HG03108 (cell line): ENCODE measurements around the gene GSTA5.
"Not testable (repeated sequence)": the region's sequence is repeated elsewhere in the genome, so short reads cannot be mapped to it uniquely, and the experiment has no call there.

Experiments used
- ATAC-seq: cut with Tn5 transposase; IDR thresholded peaks from one replicate; pipeline ENCODE4 v1.9.1; 2021; ENCODE audit warnings: moderate library complexity; ENCODE audit not compliant: unreplicated experiment

Gene GSTA5

DNA sequence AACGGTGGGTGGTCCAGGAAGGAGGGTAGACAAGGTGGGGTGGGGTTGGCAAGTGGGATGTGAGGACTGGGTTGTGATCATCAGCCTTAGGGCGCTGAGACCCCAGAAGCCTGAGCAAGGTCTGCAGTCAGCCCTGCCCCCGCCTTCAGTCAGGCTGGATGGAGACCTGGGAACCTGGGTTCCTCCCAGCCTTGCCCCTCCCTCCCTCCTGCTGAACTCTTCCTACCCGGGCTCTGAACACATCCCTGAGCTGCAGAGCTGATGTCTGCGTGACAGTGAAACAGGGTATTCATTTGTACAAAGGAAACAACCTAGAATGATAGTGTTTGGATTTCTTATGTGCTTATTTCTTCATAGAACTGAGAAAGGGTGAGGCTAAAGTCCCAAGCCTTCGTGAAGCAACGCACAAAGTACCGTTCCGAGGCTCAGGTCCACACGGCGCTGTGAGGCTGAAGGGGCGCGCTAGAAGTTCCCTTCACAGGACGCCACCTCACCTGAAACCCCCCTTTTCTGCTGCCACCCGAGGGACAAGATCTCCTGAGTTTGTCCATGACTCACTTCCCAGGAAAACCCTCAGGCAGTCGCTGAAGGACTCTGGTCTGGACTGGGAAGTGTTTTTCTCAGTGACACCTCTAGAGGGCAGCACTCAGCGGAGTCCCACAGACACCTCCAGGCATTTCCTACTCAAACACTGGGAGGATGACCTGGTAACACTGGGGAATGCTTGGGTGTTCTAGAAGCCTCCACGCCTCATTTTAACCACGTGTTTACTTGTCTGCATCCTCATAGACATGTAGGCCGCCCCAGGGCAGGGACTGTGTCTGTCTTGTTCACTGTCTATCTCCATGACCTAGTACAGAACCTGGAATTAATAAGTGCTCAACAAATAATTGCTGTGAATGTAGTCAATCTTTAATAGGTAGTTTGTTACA, 1.2 kb downstream of the GSTA5 start:
- ATAC-seq: peak; percentile 73

DNA sequence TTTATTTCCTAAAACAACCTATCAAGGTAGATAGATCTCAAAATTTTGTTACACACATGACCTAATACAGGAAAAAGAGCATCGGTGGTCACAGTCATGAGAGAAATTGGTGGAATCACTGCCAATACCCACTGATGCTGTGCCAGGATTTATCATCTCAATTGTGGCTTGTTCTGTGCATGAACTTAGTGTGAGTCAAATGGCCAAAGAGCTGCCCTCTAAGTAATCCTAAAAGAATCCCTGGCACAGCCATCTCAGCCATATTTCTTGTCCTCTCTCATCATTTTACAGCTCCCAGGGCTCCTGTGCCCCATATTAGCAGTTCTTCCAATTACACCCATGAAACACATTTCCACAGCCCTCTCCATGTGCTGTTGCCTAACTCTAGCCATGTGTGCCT, 6.1 kb downstream of the GSTA5 start:
- no peak for ATAC-seq

DNA sequence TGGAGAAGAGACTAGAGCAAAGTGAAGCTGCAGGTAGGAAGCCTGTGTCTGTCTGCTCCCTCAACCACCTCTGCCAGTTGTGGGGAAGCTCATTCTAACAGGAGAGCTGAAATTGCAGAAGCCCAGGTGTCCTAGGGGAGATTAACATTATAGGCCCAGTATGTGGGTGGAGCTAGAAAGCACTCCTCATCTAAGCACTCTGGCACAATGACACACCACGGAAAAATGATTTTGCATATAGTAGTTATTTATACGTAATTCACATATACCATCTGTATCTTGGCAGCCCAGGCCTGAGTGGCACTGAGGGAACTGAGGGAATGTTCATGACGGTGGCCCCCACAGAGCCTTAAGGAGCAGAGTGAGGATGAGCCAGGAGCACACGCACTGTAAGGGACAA, 9.7 kb downstream of the GSTA5 start:
- ATAC-seq: not testable (repeated sequence)

DNA sequence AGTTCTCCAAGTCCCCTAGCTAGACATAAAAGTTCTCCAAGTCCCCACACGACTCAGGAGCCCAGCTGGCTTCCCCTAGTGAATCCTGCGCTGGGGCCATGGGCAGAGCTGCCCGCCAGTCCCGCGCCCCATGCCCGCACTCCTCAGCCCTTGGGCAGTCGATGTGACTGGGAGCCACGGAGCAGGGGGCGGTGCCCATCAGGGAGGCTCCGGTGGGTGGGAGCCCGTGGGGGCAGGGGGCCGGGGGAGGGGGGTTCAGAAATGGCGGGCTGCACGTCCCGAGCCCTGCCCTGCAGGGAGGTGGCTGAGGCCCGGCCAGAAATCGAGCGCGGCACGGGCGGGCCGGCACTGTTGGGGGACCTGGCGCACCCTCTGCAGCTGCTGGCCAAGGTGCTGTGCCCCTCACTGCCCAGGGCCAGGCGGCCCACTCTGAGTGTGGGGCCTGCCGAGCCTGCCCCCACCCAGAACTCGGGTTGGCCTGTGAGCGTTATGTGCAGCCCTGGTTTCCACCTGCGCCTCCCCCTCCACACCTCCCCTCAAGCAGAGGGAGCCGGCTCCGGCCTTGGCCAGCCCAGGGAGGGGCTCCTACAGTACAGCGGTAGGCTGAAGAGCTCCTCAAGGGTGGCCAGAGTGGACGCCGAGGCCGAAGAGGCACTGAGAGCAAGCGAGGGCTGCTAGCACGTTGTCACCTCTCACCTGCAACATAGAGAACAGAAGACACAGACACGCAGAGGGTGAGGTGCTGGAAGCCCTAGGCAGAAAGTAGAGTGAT, 11.4 kb downstream of the GSTA5 start:
- no peak for ATAC-seq

DNA sequence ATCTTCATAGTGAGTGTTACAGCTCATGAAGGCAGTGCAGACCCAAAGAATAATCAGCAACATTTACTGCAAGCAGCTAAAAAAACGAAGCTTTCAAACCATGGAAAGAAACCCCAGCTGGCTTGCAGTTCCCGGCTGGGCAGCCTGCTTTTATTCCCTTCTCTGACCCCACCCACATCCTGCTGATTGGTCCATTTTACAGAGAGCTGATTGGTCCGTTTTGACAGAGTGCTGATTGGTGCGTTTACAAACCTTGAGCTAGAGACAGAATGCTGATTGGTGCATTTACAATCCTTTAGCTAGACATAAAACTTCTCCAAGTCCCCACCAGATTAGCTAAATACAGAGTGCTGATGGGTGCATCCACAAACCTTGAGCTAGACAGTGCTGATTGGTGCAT, 12.0 kb downstream of the GSTA5 start:
- ATAC-seq: not testable (repeated sequence)

DNA sequence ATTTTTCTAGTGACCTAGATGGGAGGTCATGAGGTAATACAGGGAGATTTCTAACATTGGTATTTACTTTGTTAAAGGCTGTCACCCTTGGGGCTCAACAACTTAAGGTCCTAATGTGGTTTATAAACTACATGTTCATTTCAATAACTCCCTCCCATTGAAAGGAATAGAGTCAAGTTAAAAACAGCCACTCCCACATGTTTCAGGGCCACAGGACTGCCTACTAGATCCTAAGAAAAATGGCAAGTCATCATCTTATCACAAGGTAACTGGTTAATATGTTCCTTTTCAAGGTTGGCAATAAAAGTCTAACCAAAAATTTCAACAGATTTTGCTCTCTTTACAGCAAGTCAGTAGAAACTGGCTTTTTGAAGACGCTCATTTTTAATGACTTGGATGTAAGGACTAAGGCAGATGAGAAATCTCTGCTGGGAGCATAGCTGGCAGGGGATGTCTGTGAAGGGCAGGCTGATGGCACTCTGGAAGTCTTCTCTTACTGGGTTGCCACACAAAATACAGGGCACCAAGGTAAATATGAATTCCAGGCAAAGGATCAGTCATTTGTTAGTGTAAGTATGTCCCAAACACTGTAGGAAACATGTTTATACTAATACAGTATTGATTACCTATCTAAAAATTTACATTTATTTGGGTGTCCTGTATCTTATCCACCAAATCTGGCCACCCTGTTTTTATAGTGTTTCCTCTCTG, 13.4 kb downstream of the GSTA5 start:
- ATAC-seq: not testable (repeated sequence)

DNA sequence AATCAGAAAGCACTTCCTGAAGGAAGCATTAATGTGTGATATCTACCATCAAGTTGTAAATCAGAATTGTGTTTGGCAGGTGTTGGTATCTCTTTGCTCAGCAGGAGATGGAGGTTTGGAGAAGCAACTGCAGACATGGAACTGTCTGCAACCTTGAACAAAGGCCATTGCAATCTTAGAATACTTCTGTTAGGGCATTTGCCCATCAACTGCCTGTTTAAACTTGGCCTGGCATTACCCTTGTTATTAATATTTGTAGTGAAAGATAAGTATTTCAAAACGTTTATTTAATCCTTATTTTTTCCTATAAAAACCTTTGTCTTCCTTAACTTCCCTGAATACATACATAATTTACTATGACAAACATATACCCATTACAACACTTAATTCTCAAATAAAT, 14.1 kb downstream of the GSTA5 start:
- no peak for ATAC-seq

DNA sequence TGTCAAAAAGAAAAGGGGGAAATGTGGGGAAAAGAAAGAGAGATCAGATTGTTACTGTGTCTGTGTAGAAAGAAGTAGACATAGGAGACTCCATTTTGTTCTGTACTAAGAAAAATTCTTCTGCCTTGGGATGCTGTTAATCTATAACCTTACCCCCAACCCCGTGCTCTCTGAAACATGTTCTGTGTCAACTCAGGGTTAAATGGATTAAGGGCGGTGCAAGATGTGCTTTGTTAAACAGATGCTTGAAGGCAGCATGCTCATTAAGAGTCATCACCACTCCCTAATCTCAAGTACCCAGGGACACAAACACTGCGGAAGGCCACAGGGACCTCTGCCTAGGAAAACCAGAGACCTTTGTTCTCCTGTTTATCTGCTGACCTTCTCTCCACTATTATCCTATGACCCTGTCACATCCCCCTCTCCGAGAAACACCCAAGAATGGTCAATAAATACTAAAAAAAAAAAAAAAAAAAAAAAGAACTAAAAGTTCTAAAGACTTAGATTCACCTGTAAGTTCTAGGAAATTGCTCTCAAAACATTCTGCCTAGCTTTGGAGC, 14.6 kb downstream of the GSTA5 start:
- not testable (repeated sequence) for ATAC-seq

DNA sequence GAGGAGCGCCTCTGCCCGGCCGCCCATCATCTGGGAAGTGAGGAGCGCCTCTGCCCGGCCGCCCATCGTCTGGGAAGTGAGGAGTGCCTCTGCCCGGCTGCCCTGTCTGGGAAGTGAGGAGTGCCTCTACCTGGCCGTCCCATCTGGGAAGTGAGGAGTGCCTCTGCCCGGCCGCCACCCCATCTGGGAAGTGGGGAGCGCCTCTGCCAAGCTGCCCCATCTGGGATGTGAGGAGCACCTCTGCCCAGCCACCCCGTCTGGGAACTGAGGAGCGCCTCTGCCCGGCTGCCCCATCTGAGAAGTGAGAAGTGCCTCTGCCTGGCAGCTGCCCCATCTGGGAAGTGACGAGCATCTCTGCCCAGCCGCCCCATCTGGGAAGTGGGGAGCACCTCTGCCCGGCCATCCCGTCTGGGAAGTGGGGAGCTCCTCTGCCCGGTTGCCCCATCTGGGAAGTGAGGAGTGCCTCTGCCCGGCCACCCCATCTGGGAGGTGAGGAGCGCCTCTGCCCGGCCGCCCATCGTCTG, 15.3 kb downstream of the GSTA5 start:
- ATAC-seq: not testable (repeated sequence)

DNA sequence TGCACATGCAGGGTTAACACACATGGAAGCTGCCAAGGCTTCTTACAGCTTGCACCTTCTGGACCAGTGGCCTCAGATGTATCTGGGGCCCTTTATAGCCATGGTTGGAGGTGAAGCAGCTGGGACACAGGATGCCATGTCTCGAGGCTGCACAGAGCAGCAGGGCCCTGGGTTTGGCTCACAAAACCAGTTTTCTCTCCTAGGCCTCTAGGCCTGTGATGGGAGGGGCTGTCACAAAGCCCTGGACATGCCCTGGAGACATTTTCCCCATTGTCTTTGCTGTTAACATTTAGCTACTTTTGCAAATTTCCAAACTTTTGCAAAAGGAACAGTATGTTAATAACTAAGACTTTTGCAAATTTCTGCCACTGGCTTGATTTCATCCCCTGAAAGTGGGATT, 18.8 kb downstream of the GSTA5 start:
- ATAC-seq: no peak

DNA sequence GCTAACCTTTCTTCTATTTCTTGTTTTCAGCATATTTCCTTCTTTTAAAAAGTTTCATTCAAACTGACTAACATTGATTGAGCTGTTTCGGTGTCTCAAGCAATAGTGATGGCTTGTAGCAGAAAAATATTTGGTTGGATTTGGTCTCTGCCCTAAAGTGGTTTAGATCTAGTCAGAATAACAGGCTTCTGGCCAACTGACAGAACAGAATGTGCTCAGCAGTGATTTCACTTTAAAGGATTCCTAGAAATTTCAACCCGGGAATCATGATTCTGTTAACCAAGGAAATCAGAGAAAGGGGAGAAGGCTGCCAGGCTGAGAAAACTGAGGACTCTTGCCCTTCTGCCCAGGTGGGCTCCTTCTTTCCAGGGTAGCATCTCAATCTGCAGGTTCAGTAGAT, 20.4 kb downstream of the GSTA5 start:
- ATAC-seq: no peak

DNA sequence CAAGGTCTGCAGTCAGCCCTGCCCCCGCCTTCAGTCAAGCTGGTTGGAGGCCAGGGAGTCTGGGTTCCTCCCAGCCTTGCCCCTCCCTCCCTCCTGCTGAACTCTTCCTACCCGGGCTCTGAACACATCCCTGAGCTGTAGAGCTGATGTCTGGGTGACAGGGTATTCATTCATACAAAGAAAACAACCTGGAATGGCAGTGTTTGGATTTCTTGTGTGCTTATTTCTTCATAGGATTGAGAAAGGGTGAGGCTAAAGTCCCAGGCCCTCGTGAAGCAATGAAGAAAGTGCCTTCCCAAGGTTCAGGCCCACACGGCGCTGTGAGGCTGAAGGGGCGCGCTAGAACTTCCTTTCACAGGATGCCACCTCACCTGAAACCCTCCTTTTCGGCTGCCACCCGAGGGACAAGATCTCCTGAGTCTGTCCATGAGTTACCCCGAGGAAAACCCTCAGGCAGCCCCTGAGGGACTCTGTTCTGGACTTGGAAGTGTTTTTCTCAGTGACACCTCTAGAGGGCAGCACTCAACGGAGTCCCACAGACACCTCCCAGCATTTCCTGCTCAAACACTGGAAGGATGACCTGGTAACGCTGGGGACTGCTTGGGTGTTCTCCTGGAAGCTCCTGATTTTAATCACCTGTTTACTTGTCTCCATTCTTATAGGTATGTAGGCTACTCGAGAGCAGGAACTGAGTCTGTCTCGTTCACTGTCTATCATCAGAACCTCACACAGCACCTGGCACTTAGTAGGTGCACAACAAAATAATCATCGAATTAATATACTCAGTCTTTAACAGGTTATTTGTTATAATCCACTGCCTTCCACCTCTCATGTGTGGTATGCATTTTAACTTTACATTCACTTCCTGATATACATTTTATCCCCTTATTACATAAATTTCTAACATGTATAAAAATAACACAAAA, 25.2 kb downstream of the GSTA5 start:
- no peak for ATAC-seq

DNA sequence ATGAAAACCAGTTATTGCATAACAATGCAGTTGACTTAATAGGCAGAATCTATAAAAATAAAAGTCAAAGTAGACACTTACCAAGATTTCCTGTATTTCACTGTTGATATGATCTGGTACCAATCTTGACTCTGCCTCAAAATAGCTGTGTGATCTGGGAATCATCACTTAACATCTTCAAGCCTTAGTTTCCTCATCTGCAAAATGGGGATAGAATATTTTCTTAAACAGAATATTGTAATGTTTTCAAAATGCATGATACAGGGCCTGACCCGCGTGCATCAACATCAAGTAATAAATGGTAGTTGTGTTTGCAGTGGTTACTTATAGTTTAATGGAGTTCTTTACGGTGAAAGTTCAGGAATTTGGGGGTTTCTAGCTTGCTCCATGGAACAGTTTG, 26.1 kb downstream of the GSTA5 start:
- not testable (repeated sequence) for ATAC-seq

DNA sequence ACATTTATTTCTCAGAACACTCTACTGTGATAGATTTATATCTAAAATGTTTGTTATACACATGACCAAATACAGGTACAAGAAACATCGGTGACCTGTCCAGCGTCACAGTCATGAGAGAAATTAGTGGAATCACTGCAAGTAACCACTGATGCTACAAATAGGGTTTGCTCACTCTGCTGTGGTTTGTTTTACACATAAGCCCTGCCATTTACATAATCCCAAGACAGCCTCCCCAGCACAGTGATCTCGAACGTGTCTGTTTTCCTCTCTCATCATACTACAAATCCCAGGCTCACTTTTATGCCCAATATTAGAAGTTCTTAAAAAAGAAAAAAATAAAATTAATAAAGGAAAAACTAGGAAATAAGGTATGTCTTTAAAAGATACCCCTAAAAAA, 30.8 kb downstream of the GSTA5 start:
- not testable (repeated sequence) for ATAC-seq

DNA sequence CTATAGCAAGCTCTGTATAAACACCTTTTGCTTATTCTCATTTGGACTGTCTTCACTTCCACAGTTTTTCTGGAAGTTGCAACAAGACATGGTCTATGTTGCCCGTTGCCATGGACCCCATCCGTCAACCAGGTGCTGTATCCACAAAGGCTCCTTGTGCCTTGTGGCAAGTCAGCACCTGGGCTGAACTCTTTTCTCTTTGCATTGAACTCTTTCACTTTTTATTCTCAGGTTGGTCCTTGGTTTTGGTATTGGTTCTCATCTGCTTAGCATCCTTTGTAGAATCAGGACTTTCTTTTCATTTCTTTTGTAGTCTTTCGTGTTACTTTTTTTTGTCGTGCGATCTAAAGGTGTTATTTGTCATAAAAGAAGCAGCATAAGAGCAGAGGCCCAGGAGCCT, 32.0 kb downstream of the GSTA5 start:
- no peak for ATAC-seq

DNA sequence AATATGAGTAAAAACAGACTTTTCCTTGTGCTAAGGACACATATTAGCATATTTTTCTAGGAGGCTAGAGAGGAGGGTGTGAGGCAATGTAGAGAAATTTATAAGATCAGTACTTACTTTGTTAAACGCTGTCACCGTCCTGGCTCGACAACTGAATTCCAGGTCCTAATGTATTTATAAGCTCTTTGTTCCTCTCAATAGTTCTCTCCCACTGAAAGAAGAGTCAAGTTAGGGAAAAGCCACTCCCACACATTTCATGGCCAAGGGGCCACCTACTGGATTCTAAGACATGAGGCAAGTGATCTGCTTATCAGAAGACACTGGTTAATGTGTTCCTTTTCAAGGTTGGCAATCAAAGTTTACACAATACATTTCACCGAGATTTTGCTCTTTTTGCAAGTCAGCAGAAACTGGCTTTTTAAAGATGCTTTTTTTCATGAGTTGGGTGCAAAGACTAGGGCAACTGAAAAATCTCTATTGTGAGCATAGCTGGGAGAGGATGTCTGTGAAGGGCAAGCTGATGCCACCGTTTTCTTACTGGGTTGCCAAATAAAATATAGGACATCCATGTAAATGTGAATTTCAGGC, 36.9 kb downstream of the GSTA5 start, which contains the start of gene GSTA1:
GSTA1 (minus strand) TSS at position 149 of the 588 bp plus-strand sequence. CDS start 4,549 bp downstream, outside the sequence.
- ATAC-seq: not testable (repeated sequence)

DNA sequence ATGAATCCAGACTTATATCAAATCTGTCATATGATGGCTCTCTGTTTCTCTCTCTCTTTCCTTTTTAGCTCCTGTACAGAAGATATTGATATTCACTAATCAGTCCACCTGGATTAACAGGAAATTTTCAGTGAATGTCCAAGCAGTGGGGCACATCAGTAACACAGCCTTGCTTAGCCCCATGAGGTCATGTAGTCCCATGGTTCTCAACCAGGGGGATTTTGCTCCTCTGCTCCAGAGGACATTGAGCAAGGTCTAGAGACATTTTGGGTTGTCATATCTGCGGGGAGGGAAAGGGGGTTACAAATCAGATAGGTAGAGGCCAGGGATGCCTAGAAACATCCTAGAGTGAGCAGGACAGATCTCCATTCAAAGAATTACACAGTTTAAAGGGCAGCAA, 37.8 kb downstream of the GSTA5 start:
- no peak for ATAC-seq

DNA sequence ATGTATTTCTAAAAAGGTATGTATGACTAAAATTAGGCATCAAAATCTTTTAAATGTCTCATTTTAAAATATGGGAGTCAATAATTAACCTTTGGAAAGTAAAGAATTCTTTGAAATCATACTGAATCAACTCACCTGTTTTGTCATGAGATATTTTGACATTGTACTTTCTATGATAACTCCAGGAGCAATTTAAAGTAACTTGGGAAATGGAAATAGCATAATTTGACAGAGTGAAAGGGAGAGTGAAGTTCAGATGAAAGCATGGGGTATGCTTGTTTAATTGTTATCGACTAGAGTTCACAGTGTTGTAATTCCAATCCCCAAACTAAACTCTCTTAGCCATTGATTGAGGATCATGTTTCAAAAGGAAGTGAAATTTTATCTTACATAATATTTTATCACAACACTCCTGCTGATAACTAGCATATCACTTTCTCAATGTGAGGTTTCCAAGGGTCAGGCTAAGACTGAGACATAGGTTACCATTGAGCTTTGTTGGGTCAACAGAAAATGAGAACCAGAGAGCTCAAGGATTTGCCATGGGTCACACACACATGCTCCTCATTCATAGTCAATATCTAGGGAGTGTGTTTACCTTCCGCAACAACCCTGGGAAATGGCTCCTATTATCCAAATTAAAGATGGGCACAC, 39.3 kb downstream of the GSTA5 start:
- ATAC-seq: no peak

DNA sequence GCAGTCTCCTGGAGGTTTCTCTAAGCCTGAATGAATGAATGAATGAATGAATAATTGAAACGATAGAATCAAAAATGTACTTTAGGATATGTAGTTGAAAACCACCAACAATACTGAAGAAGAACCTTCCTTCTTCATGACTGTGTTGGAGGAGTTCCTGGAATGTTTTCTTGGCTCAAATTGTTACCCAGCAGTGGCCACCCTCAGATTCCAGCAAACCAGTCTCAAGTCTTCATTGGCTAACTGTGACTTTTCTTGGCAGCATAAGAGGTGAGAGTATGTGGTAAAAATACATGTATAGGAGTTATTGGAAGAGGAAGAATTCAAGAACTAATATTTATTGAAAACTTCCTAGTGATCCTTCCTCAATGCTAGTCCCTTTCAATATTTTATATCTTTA, 41.3 kb downstream of the GSTA5 start:
- ATAC-seq: not testable (repeated sequence)
